HepG2 (cell line): ENCODE data around the gene SRD5A3. TPM values are rescaled to one million over a fixed set of nuclear protein-coding genes. Genes with fewer than 3 reads are reported as not detected.
A peak's percentile ranks its signal among the peaks of the same experiment; 100 is the strongest.

ENCODE experiments used
- ARNT2 ChIP-seq: sonication (generic); formaldehyde crosslinking; IDR thresholded peaks from 2 replicates; pipeline ENCODE4 v1.8.0; 2022; ENCODE audit warnings: mild to moderate bottlenecking, low read depth, missing genetic modification reagents, moderate library complexity
- CBX5 ChIP-seq: sonication (generic); formaldehyde crosslinking; IDR thresholded peaks from 2 replicates; pipeline ENCODE4 v1.4.0; 2020; ENCODE audit warnings: missing genetic modification reagents, borderline replicate concordance
- ELF4 ChIP-seq: sonication (generic); formaldehyde crosslinking; IDR thresholded peaks from 2 replicates; pipeline ENCODE4 v1.5.0; 2020; ENCODE audit warnings: missing genetic modification reagents, mild to moderate bottlenecking, moderate library complexity, borderline replicate concordance
- GTF2F1 ChIP-seq: fragments of 150-350 bp; IDR thresholded peaks from 2 replicates; pipeline ENCODE4 v1.6.1; 2014; ENCODE audit warnings: low read length
- HMGA1 ChIP-seq: sonication (generic); formaldehyde crosslinking; conservative IDR thresholded peaks from 2 replicates; pipeline ENCODE4 v1.4.0; 2020; ENCODE audit warnings: missing genetic modification reagents
- ISX ChIP-seq: sonication (generic); formaldehyde crosslinking; conservative IDR thresholded peaks from 2 replicates; pipeline ENCODE4 v1.5.0; 2020; ENCODE audit warnings: missing genetic modification reagents
- KMT2A ChIP-seq: sonication (generic); formaldehyde crosslinking; IDR thresholded peaks from 2 replicates; pipeline ENCODE4 v1.4.0; 2020; ENCODE audit warnings: missing genetic modification reagents
- MBD4 ChIP-seq: IDR thresholded peaks from 2 replicates; pipeline ENCODE4 v1.6.1; 2012; ENCODE audit warnings: low read length, inconsistent platforms, borderline replicate concordance
- NPAS2 ChIP-seq: sonication (generic); formaldehyde crosslinking; IDR thresholded peaks from 2 replicates; pipeline ENCODE4 v1.8.0; 2022; ENCODE audit warnings: mild to moderate bottlenecking, missing genetic modification reagents, borderline replicate concordance
- SMYD3 ChIP-seq: sonication (generic); formaldehyde crosslinking; IDR thresholded peaks from 2 replicates; pipeline ENCODE4 v1.8.1; 2023; ENCODE audit warnings: mild to moderate bottlenecking, missing genetic modification reagents
- SOX6 ChIP-seq, 2 experiments: fragments of 450-650 bp in 1 of 2; sonication (generic) in 1 of 2; formaldehyde crosslinking in 1 of 2; IDR thresholded peaks; 2 replicates each; pipeline versions ENCODE4 v1.4.0 to v1.6.1; 2017 to 2020; ENCODE audit warnings: antibody characterized with exemption in 1 of 2, mild to moderate bottlenecking in 1 of 2, missing genetic modification reagents in 1 of 2
- TMF1 ChIP-seq: sonication (generic); formaldehyde crosslinking; IDR thresholded peaks from 2 replicates; pipeline ENCODE4 v1.8.1; 2022; ENCODE audit warnings: low read depth, missing genetic modification reagents
- ZBTB7B ChIP-seq: sonication (generic); formaldehyde crosslinking; IDR thresholded peaks from 2 replicates; pipeline ENCODE4 v1.4.0; 2020; ENCODE audit warnings: missing genetic modification reagents
- ZIK1 ChIP-seq: sonication (generic); formaldehyde crosslinking; IDR thresholded peaks from 2 replicates; pipeline ENCODE4 v1.5.0; 2020; ENCODE audit warnings: mild to moderate bottlenecking, low read depth, missing genetic modification reagents, borderline replicate concordance
- ZNF232 ChIP-seq: sonication (generic); formaldehyde crosslinking; IDR thresholded peaks from 2 replicates; pipeline ENCODE4 v1.4.0; 2020; ENCODE audit warnings: missing genetic modification reagents, borderline replicate concordance
- ZNF335 ChIP-seq: sonication (generic); formaldehyde crosslinking; IDR thresholded peaks from 2 replicates; pipeline ENCODE4 v1.4.0; 2020; ENCODE audit warnings: missing genetic modification reagents
- ZNF430 ChIP-seq: sonication (generic); formaldehyde crosslinking; IDR thresholded peaks from 2 replicates; pipeline ENCODE4 v1.9.0; 2021; ENCODE audit warnings: mild to moderate bottlenecking, missing genetic modification reagents
- ZNF672 ChIP-seq: sonication (generic); formaldehyde crosslinking; IDR thresholded peaks from 2 replicates; pipeline ENCODE4 v1.8.1; 2022; ENCODE audit warnings: missing genetic modification reagents
- ZNF792 ChIP-seq: IDR thresholded peaks from 2 replicates; pipeline ENCODE4 v1.6.1; 2016
- polyA plus RNA-seq, 8 experiments: library from polyadenylated mRNA; depleted of rRNA in 3 of 8; stranded (reverse) in 7 of 8; unstranded in 1 of 8; fragments of >200 nt; fragmentation: Illumina TruSeq in 4 of 8; extraction: Trizol in 4 of 8; gene quantifications; 2 replicates each; pipeline versions ENCODE4 v1.2.1 to v1.2.3, GENCODE V29; 2011 to 2016; ENCODE audit warnings: low read depth in 4 of 8, missing spikeins in 1 of 8, mixed read lengths in 1 of 8; ENCODE audit not compliant: insufficient read depth in 1 of 8
- total RNA-seq, 5 experiments: library from RNA; depleted of rRNA; stranded (reverse); fragments of >200 nt; fragmentation: Illumina TruSeq; extraction: Trizol; gene quantifications; 2 replicates each; pipeline ENCODE4 v1.2.3, GENCODE V29; 2016; ENCODE audit warnings: low read depth in 1 of 5
- TF ChIP-seq, protein P1 (sequence below): sonication (generic); formaldehyde crosslinking; IDR thresholded peaks from 2 replicates; pipeline ENCODE4 v1.5.0; 2020; ENCODE audit warnings: mild to moderate bottlenecking, missing genetic modification reagents
- TF ChIP-seq, protein P2 (sequence below): sonication (generic); formaldehyde crosslinking; IDR thresholded peaks from 2 replicates; pipeline ENCODE4 v1.5.1; 2020; ENCODE audit warnings: missing genetic modification reagents, mild to moderate bottlenecking, borderline replicate concordance
- TF ChIP-seq, protein P3 (sequence below): fragments of 450-650 bp; IDR thresholded peaks from 2 replicates; pipeline ENCODE4 v1.6.1; 2017
- TF ChIP-seq, protein P4 (sequence below): sonication (generic); formaldehyde crosslinking; IDR thresholded peaks from 2 replicates; pipeline ENCODE4 v1.8.0; 2022; ENCODE audit warnings: missing genetic modification reagents, mild to moderate bottlenecking, inconsistent platforms, borderline replicate concordance

Gene SRD5A3
- total and polyA plus RNA-seq, 2 of the 13 experiments (the other 11 are each of a cell fraction or from before 2014, with no cell fraction given): 12.4 to 18.4 TPM

DNA sequence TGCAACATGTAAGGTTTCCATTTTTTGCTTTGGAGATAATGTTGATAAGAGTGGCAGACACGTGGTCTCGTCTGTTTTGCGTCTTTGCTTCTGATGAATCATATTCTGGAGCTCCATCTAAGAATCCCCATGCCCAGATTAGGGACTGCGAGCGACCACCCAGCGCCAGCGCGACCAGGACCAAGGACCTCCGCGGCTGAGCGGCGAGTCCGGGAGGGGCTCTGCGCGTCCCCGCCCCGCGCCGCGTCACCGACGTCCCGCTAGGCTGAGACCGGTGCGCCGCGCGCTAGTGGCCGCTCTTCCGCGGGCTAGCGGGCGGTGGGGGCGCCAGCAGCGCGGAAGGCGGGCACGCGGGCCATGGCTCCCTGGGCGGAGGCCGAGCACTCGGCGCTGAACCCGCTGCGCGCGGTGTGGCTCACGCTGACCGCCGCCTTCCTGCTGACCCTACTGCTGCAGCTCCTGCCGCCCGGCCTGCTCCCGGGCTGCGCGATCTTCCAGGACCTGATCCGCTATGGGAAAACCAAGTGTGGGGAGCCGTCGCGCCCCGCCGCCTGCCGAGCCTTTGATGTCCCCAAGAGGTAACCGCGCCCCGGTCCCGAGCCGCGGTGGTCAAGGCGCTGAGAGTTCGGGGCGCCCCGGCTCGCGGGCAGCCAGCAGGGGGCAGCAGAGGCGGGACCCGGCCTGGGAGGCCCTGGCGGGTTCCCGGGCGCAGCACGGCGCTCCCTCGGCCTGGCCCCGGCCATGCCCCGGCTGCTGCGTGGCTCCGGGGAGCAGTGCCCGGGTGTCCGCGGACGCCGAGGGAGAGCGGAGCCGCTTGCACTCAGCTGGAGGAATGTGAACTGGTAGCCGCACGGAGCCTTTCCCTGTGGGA lies at the start of gene SRD5A3 (continued):
- TF ChIP-seq, protein P1, sequence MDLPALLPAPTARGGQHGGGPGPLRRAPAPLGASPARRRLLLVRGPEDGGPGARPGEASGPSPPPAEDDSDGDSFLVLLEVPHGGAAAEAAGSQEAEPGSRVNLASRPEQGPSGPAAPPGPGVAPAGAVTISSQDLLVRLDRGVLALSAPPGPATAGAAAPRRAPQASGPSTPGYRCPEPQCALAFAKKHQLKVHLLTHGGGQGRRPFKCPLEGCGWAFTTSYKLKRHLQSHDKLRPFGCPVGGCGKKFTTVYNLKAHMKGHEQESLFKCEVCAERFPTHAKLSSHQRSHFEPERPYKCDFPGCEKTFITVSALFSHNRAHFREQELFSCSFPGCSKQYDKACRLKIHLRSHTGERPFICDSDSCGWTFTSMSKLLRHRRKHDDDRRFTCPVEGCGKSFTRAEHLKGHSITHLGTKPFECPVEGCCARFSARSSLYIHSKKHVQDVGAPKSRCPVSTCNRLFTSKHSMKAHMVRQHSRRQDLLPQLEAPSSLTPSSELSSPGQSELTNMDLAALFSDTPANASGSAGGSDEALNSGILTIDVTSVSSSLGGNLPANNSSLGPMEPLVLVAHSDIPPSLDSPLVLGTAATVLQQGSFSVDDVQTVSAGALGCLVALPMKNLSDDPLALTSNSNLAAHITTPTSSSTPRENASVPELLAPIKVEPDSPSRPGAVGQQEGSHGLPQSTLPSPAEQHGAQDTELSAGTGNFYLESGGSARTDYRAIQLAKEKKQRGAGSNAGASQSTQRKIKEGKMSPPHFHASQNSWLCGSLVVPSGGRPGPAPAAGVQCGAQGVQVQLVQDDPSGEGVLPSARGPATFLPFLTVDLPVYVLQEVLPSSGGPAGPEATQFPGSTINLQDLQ (CRISPR knock-in tag): no peak
- TF ChIP-seq HMGA1 (CRISPR knock-in tag): no peak
- peak; percentile 85 for TF ChIP-seq ARNT2
- TF ChIP-seq, protein P2, sequence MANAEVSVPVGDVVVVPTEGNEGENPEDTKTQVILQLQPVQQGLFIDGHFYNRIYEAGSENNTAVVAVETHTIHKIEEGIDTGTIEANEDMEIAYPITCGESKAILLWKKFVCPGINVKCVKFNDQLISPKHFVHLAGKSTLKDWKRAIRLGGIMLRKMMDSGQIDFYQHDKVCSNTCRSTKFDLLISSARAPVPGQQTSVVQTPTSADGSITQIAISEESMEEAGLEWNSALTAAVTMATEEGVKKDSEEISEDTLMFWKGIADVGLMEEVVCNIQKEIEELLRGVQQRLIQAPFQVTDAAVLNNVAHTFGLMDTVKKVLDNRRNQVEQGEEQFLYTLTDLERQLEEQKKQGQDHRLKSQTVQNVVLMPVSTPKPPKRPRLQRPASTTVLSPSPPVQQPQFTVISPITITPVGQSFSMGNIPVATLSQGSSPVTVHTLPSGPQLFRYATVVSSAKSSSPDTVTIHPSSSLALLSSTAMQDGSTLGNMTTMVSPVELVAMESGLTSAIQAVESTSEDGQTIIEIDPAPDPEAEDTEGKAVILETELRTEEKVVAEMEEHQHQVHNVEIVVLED (CRISPR knock-in tag): peak; percentile 86
- no peak for TF ChIP-seq GTF2F1
- peak; percentile 46; the same call in 1 of the 2 replicates for TF ChIP-seq ZNF792 (CRISPR knock-in tag)
- peak; percentile 82; the same call in 1 of the 2 replicates for TF ChIP-seq ZNF430
- no peak for TF ChIP-seq NPAS2 (CRISPR knock-in tag)
- TF ChIP-seq KMT2A (CRISPR knock-in tag): peak; percentile 63; the same call in 1 of the 2 replicates
- TF ChIP-seq ZBTB7B (CRISPR knock-in tag): peak; percentile 70; the same call in 1 of the 2 replicates
- TF ChIP-seq TMF1 (CRISPR knock-in tag): peak; percentile 85; the same call in 1 of the 2 replicates
- TF ChIP-seq MBD4: no peak
- TF ChIP-seq, protein P3, sequence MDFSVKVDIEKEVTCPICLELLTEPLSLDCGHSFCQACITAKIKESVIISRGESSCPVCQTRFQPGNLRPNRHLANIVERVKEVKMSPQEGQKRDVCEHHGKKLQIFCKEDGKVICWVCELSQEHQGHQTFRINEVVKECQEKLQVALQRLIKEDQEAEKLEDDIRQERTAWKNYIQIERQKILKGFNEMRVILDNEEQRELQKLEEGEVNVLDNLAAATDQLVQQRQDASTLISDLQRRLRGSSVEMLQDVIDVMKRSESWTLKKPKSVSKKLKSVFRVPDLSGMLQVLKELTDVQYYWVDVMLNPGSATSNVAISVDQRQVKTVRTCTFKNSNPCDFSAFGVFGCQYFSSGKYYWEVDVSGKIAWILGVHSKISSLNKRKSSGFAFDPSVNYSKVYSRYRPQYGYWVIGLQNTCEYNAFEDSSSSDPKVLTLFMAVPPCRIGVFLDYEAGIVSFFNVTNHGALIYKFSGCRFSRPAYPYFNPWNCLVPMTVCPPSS: no peak
- TF ChIP-seq ZNF232 (CRISPR knock-in tag): peak; percentile 52; the same call in 1 of the 2 replicates
- TF ChIP-seq SOX6 (IDR thresholded peaks at IDR 0.05): no peak
- peak; percentile 25; the same call in 1 of the 2 replicates for TF ChIP-seq SOX6 (CRISPR knock-in tag; IDR thresholded peaks at IDR 0.05)
- TF ChIP-seq, protein P4, sequence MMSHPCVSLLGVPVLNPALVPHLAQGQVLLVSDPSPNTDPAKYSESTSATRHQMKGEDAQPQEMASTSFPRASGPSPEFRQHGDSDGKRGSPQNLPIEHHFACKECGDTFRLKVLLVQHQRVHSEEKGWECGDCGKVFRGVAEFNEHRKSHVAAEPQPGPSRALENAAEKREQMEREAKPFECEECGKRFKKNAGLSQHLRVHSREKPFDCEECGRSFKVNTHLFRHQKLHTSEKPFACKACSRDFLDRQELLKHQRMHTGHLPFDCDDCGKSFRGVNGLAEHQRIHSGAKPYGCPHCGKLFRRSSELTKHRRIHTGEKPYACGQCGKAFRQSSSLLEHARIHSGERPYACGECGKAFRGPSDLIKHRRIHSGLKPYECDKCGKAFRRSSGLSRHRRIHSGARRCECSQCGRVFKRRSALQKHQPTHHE (CRISPR knock-in tag): no peak; the same call in 1 of the 2 replicates
- TF ChIP-seq ISX (CRISPR knock-in tag): 0 out of 2 replicates have a peak, but pooled peaks have one; percentile 23
- peak; percentile 38; the same call in 1 of the 2 replicates for TF ChIP-seq ZIK1 (CRISPR knock-in tag)
- TF ChIP-seq ZNF672 (CRISPR knock-in tag): no peak
- TF ChIP-seq CBX5 (CRISPR knock-in tag): no peak
- TF ChIP-seq ZNF335 (CRISPR knock-in tag): no peak
- TF ChIP-seq SMYD3 (CRISPR knock-in tag): 0 out of 2 replicates have a peak, but pooled peaks have one; percentile 49
- no peak for TF ChIP-seq ELF4 (CRISPR knock-in tag)
